Caco-2 (cell line): ENCODE measurements around the gene SKA1. TPM values are rescaled to one million over a fixed set of nuclear protein-coding genes. Genes with fewer than 3 reads are reported as not detected.

Experiments
- BruUV-seq: library from RNA; stranded (reverse); fragments of 400-500 nt; replicated peaks from 2 replicates; lab custom pipeline; 2021; lab: Mats Ljungman, UMichigan
- CTCF ChIA-PET: fragments of 300-600 bp; sonication (Branson Sonifier 250); formaldehyde crosslinking; loops from one replicate; lab custom pipeline; 2022; ENCODE audit warnings: antibody characterized with exemption; lab: Charles Lee
- POLR2A ChIA-PET: fragments of 300-600 bp; sonication (Branson Sonifier 250); formaldehyde crosslinking; loops from one replicate; lab custom pipeline; 2022; ENCODE audit warnings: antibody characterized with exemption; lab: Charles Lee
- DNase-seq, 2 experiments: peaks; one replicate each; pipeline versions ENCODE4 v3.0.0 to v3.0.0-alpha.2; 2020 to 2022
- H3K27me3 ChIP-seq: replicated peaks from 2 replicates; pipeline ENCODE4 v1.6.0; 2011; ENCODE audit warnings: low read length; ENCODE audit not compliant: control insufficient read depth, insufficient read depth
- H3K36me3 ChIP-seq: 2 replicates; pipeline ENCODE4 v1.5.1; 2011; ENCODE audit warnings: low read length; ENCODE audit not compliant: control insufficient read depth, insufficient read depth
- H3K4me1 ChIP-seq: fragments of 250-450 bp; sonication (Bioruptor Pico); 2 replicates; pipeline ENCODE4 v1.5.1; 2020; ENCODE audit warnings: mild to moderate bottlenecking
- H3K4me3 ChIP-seq: 2 replicates; pipeline ENCODE4 v1.5.1; 2011; ENCODE audit warnings: low read depth, mild to moderate bottlenecking, control low read depth, low read length
- H3K9me3 ChIP-seq: fragments of 250-450 bp; sonication (Bioruptor Pico); 2 replicates; pipeline ENCODE4 v1.5.1; 2020; ENCODE audit warnings: mild to moderate bottlenecking, moderate library complexity
- H3K27ac Mint-ChIP-seq: one replicate; pipeline ENCODE4 v1.8.0; 2022; ENCODE audit warnings: mixed read lengths; ENCODE audit not compliant: unreplicated experiment
- H3K27me3 Mint-ChIP-seq: one replicate; pipeline ENCODE4 v1.8.0; 2022; ENCODE audit warnings: mixed read lengths; ENCODE audit not compliant: insufficient read depth, unreplicated experiment
- H3K36me3 Mint-ChIP-seq: one replicate; pipeline ENCODE4 v1.8.0; 2022; ENCODE audit warnings: mild to moderate bottlenecking, mixed read lengths; ENCODE audit not compliant: insufficient read depth, unreplicated experiment
- H3K4me1 Mint-ChIP-seq: one replicate; pipeline ENCODE4 v1.8.0; 2022; ENCODE audit warnings: low read depth, mixed read lengths; ENCODE audit not compliant: unreplicated experiment
- H3K4me3 Mint-ChIP-seq: one replicate; pipeline ENCODE4 v1.8.0; 2022; ENCODE audit warnings: mild to moderate bottlenecking, moderate library complexity, mixed read lengths; ENCODE audit not compliant: unreplicated experiment
- H3K9me3 Mint-ChIP-seq: one replicate; pipeline ENCODE4 v1.8.0; 2022; ENCODE audit warnings: mixed read lengths; ENCODE audit not compliant: unreplicated experiment
- CTCF ChIP-seq, 2 experiments: fragments of 200-600 bp in 1 of 2; IDR thresholded peaks; 1 replicate in 1 of 2; 2 replicates in 1 of 2; pipeline versions ENCODE4 v1.5.1 to v1.8.0; 2011 to 2022; ENCODE audit warnings: antibody characterized with exemption in 1 of 2, control low read depth in 1 of 2, inconsistent platforms in 1 of 2, low read depth in 1 of 2, low read length in 1 of 2, mild to moderate bottlenecking in 1 of 2, moderate library complexity in 1 of 2; ENCODE audit not compliant: insufficient read depth in 1 of 2, severe bottlenecking in 1 of 2, unreplicated experiment in 1 of 2
- intact Hi-C: fragments of 100-400 bp; cut with micrococcal nuclease; formaldehyde crosslinking; loops from one replicate; pipeline ENCODE4 v1.10.0; 2022; ENCODE audit not compliant: unreplicated experiment
- total RNA-seq: library from RNA; stranded (reverse); gene quantifications from 2 replicates; pipeline ENCODE4 v1.2.3, GENCODE V29; 2022

SKA1 gene
- total RNA-seq, 1 experiment from 2014 or later: 32.4 TPM

- no TSS peak for BruUV-seq
- Mint-ChIP-seq H3K36me3 (peaks cover 15% of the 10 kb centered on the region), H3K4me3 (no peak overlapping the region), H3K4me1 (peaks cover 12% of the 10 kb centered on the region), H3K9me3 (peaks cover 19% of the 10 kb centered on the region), H3K27me3 (no peaks in the 10 kb centered on the region), H3K27ac (no peak overlapping the region)
- H3K9me3 ChIP-seq: no peaks in the 10 kb centered on the region
- no peak overlapping the region for H3K4me3 ChIP-seq
- intact Hi-C loops: no loop called here
- POLR2A ChIA-PET: no interaction called here
- TF ChIP-seq CTCF (IDR thresholded peaks at IDR 0.05; ENCODE audit: insufficient read depth in 1 of 2, low read depth in 1 of 2, low read length in 1 of 2, severe bottlenecking in 1 of 2, unreplicated experiment in 1 of 2): no peak
- DNase-seq: no peak
- no peaks in the 10 kb centered on the region for H3K27me3 ChIP-seq
- H3K36me3 ChIP-seq: no peaks in the 10 kb centered on the region
- CTCF ChIA-PET: no interaction called here
- H3K4me1 ChIP-seq: peaks cover 13% of the 10 kb centered on the region; the same call in 1 of the 2 replicates
Observed at GRCh38 chr18:50395093-50395492, 20.2 kb downstream of the SKA1 start.

GRCh38 chr18:50396005-50396660, 21.3 kb downstream of the SKA1 start:
- H3K27me3 ChIP-seq: no peaks in the 10 kb centered on the region
- no peak overlapping the region for H3K27ac Mint-ChIP-seq
- POLR2A ChIA-PET: no interaction called here

GRCh38 chr18:50397023-50397422, 22.2 kb downstream of the SKA1 start:
- ChIA-PET CTCF (no interaction called here), POLR2A (no interaction called here)
- no peak for DNase-seq
- H3K27ac Mint-ChIP-seq: no peak overlapping the region
- Histone ChIP-seq H3K27me3 (no peaks in the 10 kb centered on the region), H3K9me3 (no peaks in the 10 kb centered on the region), H3K4me1 (peaks cover 15% of the 10 kb centered on the region; the same call in 1 of the 2 replicates), H3K36me3 (no peaks in the 10 kb centered on the region), H3K4me3 (no peak overlapping the region)
- TF ChIP-seq CTCF (IDR thresholded peaks at IDR 0.05; ENCODE audit: insufficient read depth in 1 of 2, low read depth in 1 of 2, low read length in 1 of 2, severe bottlenecking in 1 of 2, unreplicated experiment in 1 of 2): no peak
- H3K4me1 Mint-ChIP-seq: peaks cover 12% of the 10 kb centered on the region
- H3K36me3 Mint-ChIP-seq: peaks cover 15% of the 10 kb centered on the region
- peaks cover 19% of the 10 kb centered on the region for H3K9me3 Mint-ChIP-seq
- no peaks in the 10 kb centered on the region for H3K27me3 Mint-ChIP-seq
- no TSS peak for BruUV-seq
- H3K4me3 Mint-ChIP-seq: no peak overlapping the region
- intact Hi-C loops: no loop called here

More at GRCh38 chr18:50396005-50396660, 21.3 kb downstream of the SKA1 start:
- intact Hi-C loops: no loop called here
- peaks cover 15% of the 10 kb centered on the region; the same call in 1 of the 2 replicates for H3K4me1 ChIP-seq
- H3K4me3 ChIP-seq: no peak overlapping the region
- peaks cover 15% of the 10 kb centered on the region for H3K36me3 Mint-ChIP-seq
- peaks cover 19% of the 10 kb centered on the region for H3K9me3 Mint-ChIP-seq
- no peaks in the 10 kb centered on the region for H3K36me3 ChIP-seq
- DNase-seq: no peak
- TF ChIP-seq CTCF (IDR thresholded peaks at IDR 0.05; ENCODE audit: insufficient read depth in 1 of 2, low read depth in 1 of 2, low read length in 1 of 2, severe bottlenecking in 1 of 2, unreplicated experiment in 1 of 2): no peak
- H3K4me3 Mint-ChIP-seq: no peak overlapping the region
- H3K4me1 Mint-ChIP-seq: peaks cover 12% of the 10 kb centered on the region
- CTCF ChIA-PET: no interaction called here
- BruUV-seq: no TSS peak
- H3K9me3 ChIP-seq: no peaks in the 10 kb centered on the region
- H3K27me3 Mint-ChIP-seq: no peaks in the 10 kb centered on the region
